GM19324 (cell line): ENCODE measurements around the gene FCHSD2.
"Not testable (repeated sequence)": the region's sequence is repeated elsewhere in the genome, so short reads cannot be mapped to it uniquely, and the experiment has no call there.

ENCODE experiments used
- ATAC-seq: cut with Tn5 transposase; IDR thresholded peaks from one replicate; pipeline ENCODE4 v1.9.1; 2021; ENCODE audit warnings: mild to moderate bottlenecking, moderate library complexity; ENCODE audit not compliant: unreplicated experiment, low FRiP score

The FCHSD2 gene

GRCh38 chr11:72977782-72978181 is 164.3 kb downstream of the FCHSD2 start:
- not testable (repeated sequence) for ATAC-seq

DNA sequence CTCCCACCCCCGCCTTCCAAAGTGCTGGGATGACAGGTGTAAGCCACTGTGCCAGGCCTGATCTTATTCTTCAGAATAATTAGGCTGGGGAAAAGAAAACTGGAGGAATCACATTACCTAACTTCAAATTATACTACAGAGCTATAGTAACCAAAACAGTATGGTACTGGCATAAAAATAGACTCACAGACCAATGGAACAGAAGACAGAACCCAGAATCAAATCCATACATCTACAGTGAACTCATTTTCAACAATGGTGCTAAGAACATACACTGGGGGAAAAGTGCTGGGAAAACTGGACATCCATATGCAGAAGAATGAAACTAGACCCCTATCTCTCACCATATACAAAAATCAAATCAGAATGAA is 165.6 kb downstream of the FCHSD2 start:
- ATAC-seq = not testable (repeated sequence)

DNA sequence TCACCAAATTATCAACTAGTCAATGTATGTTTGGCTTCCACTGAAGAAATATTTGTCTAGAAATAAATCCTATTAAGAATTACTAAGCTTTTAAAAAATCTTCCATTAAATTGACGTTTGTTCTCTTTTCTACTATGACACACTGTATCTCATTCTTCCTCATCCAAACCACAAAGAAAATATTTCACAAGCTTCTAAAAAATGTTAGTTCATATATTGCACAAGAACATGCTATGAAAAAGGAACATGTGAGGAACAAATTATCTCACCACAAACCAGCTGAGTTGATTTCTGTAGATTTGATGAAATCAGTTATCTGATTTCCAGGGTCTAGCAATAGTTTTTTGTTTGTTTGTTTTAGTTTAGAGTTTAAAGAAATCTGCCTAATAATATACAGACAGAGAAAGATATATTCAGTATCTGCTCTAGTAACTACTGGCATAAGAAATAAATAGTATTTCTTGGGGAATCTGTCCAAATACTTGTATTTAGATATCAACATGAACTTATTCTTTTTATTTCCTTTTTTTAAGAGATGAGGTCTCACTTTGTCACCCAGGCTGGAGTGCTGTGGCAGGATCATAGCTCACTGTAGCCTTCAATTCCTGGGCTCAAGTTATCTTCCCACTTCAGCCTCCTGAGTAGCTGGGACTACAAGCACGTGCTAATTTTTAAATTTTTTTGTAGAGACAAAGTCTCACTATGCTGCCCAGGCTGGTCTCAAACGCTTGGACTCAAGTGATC is 166.2 kb downstream of the FCHSD2 start:
- no peak for ATAC-seq

GRCh38 chr11:72974487-72975205 is 167.5 kb downstream of the FCHSD2 start:
- no peak for ATAC-seq

DNA sequence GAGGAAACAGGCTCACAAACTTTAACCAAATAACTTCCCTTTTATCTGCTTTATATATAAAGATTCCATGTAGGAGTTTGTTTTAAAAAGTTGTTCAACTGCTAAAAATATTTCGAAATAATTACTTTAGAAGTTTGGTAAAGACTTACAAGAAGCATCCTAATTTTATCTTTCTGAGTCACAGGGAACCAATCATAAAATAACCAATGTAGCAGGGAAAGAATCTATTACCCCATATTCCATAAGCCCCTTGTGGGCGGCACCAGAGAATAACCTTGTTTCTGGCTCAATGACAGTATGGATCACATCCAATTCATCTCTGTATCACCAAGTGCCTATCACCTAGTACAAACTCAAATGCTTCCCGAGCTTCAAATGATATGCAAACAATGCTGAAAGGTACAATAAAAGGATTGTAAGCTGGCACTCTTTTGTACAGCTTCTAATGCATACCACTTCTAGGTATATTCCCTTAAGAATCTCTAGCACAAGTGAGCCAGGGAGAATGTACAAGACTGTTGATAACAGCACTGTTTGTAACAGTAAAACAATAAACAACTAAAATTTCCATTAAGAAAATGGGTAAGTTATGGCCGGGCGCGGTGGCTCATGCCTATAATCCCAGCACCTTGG is 169.5 kb downstream of the FCHSD2 start:
- no peak for ATAC-seq

GRCh38 chr11:72971192-72971967 is 170.7 kb downstream of the FCHSD2 start:
- no peak for ATAC-seq

DNA sequence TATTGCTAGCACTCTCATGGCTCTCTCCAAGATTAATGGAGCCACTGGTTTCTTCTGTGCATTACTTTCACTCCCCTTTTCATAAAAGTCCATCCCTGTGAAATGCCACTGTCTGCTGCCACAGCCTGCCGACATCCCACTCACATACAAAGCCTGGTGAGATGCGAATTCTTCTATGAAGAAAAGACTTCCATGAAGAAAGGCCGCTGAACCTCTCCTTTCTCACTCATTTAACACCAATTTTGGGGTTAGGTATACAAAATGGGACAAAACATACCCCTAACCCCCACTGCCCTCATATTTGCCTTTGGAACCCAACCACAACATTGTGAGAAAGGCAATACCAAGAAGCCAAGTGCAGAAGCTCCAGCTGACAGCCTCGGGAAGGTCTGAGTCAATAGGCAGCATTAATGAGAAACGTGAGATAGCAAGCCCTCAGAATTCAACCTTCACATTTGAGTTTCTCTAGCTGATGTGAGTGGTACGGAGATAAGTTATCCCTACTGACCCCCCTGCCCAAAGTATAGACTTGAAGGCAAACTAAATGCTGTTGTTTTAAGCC is 171.5 kb downstream of the FCHSD2 start:
- no peak for ATAC-seq

- ATAC-seq = no peak
Measured at GRCh38 chr11:72969894-72970335, 172.2 kb downstream of the FCHSD2 start.

DNA sequence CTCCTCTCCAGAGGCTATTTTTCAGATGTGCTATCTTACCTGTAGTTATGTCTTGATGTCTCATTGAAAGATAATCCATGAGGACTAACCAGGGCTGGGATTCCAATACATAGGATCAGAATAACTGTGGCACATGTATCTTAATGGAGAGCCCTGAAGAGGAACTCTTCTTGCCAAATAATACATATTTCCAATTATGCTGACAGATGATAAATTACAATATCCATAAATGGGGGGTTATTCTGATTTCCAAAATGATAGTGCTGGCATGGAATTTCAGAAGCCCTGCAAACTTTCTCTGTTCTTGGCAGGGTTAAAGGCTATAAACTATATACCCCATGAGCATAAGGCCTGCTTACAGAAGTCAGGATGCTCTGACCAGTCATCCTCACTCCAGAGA is 173.7 kb downstream of the FCHSD2 start:
- ATAC-seq = no peak

- ATAC-seq = no peak
Measured at GRCh38 chr11:72965672-72966071, 176.4 kb downstream of the FCHSD2 start.

DNA sequence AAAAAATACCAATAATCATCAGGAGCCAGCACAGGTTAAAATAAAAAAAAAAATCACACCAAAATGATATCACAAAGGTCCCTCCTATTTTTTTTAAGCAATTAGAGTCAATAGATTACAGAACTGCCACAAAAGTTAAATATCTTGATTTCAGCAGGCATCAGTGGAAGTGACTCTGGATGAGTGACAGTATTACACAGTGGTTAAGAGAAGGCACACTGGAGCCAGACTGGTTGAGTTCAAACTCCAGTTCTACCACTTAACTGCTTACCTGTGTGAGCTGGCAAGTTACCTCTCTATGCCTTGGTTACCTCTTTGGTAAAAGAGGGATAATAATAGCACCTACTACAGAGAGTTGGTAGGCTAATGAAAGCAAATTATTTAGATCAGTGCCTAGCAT is 179.4 kb downstream of the FCHSD2 start:
- ATAC-seq = no peak

DNA sequence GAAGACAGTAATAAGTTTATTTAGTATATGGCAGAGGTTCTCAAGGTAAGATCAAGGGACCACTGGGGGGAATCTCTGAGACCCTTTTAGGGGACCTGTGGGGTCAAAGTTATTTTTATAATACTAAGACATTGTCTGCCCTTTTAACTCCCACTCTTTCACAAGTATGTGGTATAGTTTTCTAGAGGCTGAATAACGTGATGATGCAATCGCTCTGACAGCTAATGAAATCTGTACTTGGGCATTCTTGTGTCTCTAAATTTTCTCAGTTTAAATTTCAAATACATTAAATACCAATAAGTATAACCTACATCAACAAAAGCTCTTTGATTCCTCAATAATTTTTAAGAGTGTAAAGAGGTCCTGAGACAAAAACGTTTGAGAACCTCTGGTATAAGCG is 180.0 kb downstream of the FCHSD2 start:
- no peak for ATAC-seq

DNA sequence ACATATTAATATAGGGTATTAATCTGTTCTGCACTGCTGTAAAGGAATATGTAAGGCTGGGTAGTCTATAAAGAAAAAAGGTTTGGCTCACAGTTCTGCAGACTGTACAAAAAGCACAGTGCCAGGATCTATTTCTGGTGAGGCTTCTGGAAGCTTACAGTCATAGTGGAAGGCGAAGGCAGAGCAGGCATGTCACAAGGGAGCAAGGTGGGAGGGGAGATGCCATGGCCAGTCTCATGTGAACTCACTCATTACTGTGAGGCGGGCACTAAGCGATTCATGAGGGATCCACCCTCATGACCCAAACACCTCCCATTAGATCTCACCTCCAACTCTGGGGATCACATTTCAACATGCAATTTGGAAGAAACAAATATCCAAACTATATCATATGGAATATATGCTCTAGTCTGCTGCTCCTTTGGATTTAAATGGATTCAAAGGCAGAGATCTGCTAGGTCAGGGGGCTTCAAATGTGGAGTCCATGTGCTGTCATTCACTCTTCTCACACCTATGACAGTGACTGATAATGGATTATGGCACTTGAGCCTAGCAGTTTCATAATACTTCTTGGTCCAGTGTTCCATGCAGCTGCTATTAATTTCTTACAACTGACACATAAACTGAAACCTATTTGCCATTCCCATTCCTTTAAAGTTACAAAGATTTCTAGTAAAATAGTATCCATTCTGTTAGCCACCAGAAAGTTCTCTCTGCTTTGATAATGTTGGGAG is 182.0 kb downstream of the FCHSD2 start:
- ATAC-seq = no peak

GRCh38 chr11:72958791-72959190 is 183.3 kb downstream of the FCHSD2 start:
- no peak for ATAC-seq

DNA sequence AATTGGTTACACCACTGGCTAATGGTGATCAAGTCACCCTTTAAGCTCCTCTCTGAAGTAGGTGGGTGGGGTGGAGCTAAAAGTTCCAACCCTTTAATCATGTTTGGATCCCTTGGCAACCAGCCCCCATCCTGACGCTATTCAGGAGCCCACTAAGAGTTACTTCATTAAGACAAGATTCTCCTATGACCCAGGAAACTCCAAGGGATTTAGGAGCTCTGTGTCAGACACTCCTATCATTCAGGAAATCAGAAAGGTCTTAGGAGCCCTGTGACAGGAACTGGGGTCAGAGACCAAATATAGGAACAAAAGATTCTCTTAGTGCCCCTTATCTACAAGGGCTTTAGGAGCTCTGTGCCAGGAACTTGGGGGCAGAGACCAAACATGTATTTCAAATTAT is 186.7 kb downstream of the FCHSD2 start:
- ATAC-seq = no peak

GRCh38 chr11:72954860-72955259 is 187.3 kb downstream of the FCHSD2 start:
- ATAC-seq = no peak

DNA sequence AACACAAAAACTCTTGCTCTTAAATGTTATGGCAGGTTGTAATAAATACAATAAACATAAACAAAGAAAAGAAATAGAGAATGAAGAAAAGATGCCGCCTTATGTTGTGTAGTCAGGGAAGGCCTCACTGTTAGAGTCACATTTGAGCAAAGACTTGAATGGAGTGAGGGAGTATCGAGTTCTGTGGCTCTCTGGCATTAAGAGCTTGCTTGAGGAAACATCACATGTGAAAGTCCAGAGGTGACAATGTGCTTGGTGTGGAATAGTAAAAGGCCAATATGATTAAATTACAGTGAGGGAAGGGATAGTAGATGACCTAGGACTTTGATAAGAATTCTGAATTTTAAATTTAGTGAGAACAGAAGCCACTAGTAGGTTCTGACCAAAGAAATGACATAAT is 188.5 kb downstream of the FCHSD2 start:
- no peak for ATAC-seq

DNA sequence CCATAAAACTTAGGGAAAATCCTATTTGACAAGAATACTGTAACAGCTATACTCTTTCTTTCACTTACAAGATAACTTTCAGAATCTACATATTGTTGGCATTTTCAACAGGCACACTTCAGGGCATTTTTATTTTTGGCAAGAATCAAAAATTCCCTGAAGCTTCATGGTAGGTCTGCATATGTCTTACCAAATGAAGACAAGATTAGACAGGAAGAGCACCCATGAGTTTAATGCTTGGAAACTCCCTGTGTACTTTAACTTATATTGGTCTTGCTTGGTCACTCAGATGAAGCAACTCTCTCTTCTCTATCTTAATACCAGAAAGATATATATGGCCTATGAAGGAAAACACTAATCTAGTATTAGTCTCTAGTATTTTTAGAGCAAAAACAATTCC is 190.2 kb downstream of the FCHSD2 start:
- ATAC-seq = no peak

- ATAC-seq = no peak
Measured at GRCh38 chr11:72951193-72951592, 190.9 kb downstream of the FCHSD2 start.

GRCh38 chr11:72950685-72951084 is 191.4 kb downstream of the FCHSD2 start:
- ATAC-seq = no peak
